ENCODE data around the gene FILIP1L.

The FILIP1L gene

DNA sequence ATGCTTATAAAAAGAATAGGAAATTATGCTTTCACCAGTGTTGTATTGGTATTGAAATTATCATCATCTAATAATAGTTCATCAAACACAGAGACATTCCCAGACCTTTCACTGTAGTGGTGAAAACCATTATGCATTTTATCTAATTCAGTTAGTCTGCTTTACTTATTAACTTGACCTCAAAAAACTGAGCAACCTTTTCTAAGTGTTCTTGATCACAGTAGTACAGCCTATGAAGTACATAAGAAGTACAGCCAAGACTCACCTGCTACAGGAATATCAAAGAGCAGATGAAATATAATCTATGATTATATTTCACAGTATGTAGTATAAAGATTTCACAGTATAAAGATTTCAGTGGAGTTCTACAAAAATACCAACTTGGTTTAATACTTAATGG, 75.2 kb downstream of the FILIP1L start:
- DNase-seq = no peak

- no peak for DNase-seq
These were observed 80.3 kb downstream of the FILIP1L start for GRCh38 chr3:100033903-100034471.

- no peak for DNase-seq
These were observed 81.1 kb downstream of the FILIP1L start for GRCh38 chr3:100033184-100033583.

DNA sequence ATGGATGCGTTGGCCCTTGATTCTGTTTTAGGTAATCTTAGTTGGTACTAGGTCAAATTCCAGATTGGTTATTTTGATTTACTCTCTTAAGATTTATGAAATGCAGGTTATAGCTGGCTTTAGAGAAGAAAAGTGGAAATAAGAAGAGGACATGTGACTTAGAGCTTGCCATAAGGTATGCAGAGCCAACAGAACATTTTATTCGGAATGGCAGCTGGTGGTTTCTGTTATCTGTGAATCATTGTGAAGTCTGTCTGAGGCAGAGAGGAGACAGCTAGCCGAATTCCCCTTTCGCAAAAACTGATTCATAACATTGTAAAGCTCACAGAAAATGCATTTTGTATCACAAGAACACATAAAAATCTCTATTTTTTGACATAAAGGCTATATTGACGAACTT, 82.1 kb downstream of the FILIP1L start:
- DNase-seq = no peak

- no peak for DNase-seq
These were observed 83.3 kb downstream of the FILIP1L start for GRCh38 chr3:100030914-100031425.

- DNase-seq = no peak
These were observed 84.0 kb downstream of the FILIP1L start for GRCh38 chr3:100030346-100030745.

GRCh38 chr3:100029689-100030088, 84.6 kb downstream of the FILIP1L start:
- DNase-seq = no peak

- no peak for DNase-seq
These were observed 85.2 kb downstream of the FILIP1L start for GRCh38 chr3:100029052-100029451.

DNA sequence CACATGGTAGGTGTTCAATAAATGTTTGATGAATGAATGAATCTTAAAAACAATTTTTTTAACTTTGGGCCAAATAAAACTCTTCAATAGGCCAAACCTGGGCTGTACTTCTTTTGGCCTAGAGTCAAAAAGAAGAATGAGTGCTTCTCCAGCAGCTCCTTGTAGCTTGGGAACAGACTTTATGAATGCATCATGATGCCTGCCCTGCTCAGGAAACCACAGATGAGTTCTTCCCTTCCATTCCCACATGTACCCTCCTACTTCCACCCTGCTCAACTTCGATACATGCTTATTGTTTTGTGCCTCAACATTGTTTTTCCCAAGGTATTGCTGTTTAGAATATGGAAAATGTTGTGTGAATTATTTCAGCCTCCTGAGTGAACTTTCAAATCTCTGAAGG, 87.0 kb downstream of the FILIP1L start:
- DNase-seq = no peak

DNA sequence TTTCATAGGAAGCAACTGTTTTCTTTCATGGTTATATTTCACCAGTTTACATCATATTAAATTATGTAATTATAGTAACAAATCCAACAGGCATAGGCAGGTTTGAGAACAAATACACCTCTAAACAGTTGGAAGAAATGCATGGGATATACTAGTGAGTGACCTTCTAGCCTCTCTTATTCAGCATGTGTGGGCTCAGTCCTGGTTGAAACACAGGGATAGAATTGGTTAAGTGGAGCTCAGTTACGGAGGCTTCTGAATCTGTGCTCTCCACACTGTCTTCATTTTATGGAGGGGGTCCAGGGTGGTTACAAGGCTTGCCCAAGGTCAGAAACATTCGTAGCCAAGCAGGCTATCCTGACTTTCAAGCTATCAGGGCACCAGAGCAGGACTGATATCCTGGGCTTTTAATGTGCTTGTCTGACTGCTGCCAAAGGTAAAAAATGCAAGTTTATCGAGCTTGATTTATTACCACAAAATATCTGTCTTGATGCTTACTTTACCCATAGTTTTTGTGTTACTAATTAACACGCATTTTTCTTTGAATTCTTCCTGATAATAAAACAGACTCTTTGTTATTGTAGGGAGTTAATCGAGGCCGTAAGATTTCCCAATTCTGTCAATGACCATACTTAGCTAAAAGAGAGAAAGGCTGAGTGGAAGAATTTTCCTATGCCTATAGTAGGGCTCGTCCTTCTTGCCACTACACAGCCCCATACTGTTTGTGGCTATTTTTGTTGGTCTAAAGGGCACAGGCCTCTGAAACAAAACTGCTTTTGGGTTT, 89.6 kb downstream of the FILIP1L start:
- DNase-seq = no peak

DNA sequence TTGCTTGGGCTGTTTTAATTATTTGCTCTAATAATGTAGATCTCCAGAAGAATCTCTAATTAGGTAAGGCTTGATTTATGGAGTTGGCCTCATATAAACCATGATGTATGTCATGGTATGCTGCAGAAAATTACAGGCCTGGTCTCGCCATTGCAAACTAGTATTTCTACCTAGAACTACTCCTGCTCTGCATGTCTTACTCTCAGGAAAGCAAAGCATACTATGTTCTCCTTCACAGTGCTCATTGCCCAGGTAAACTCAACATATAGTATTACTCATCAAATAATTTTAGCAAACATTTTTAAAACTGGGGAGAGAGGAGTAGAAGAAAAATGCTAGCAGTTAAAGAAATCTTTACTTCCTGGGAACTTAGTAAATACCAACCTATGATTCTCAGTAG, 90.7 kb downstream of the FILIP1L start:
- DNase-seq = no peak

- DNase-seq = no peak
These were observed 91.2 kb downstream of the FILIP1L start for GRCh38 chr3:100023150-100023549.

GRCh38 chr3:100022506-100022905, 91.8 kb downstream of the FILIP1L start:
- no peak for DNase-seq

DNA sequence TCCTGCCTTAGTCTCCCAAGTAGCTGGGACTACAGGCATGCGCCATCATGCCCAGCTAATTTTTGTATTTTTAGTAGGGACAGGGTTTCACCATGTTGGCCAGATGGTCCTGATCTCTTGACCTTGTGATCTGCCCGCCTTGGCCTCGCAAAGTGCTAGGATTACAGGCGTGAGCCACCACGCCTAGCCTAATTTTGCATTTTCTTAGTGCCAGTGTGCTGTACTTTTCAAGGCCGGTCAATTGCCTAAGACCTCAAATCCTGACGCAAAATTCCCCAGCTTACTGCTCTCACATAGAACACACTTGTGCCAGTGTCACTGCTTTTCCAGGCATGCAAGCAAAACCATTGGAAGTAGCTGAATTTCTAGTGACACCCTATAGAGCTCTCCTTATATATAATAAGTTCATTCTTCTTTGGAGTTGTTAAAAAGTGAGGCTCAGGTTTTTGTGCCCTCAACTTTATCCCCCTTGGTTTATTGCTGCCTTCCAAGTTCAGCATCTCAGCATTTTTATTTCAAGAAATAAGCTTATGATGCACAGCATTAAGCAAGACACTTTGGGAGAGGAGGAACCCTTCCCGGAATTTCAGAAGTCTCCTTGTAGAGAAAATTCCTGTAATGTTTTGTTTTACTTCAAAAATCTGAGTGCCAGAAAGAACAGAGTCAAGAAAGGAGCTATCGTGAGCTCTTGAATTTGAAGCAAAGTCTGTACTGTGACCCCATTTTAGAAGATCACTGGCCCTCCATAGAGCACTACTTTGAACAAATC, 93.2 kb downstream of the FILIP1L start:
- DNase-seq = no peak

DNA sequence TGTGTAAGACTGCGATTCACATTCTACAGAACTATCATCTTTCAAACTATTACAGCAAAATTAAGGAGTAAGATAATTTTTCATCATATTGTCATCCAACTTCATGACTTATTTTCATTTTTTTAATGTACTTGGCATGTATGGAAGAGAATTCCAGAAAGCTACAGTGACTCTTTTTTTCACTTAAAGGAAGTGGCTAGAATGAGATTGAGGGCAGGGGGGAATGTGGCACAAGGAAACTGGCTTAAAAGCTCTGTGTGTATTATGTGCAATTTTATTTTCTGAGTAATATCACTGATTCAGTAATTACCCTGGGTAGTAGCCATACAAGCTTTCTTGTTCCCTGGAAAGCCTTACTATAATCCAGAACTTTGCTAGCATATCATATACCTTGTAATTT, 94.6 kb downstream of the FILIP1L start:
- DNase-seq = no peak

- no peak for DNase-seq
These were observed 95.5 kb downstream of the FILIP1L start for GRCh38 chr3:100018806-100019205.

GRCh38 chr3:100010087-100010417, 104.2 kb downstream of the FILIP1L start:
- DNase-seq = no peak

DNA sequence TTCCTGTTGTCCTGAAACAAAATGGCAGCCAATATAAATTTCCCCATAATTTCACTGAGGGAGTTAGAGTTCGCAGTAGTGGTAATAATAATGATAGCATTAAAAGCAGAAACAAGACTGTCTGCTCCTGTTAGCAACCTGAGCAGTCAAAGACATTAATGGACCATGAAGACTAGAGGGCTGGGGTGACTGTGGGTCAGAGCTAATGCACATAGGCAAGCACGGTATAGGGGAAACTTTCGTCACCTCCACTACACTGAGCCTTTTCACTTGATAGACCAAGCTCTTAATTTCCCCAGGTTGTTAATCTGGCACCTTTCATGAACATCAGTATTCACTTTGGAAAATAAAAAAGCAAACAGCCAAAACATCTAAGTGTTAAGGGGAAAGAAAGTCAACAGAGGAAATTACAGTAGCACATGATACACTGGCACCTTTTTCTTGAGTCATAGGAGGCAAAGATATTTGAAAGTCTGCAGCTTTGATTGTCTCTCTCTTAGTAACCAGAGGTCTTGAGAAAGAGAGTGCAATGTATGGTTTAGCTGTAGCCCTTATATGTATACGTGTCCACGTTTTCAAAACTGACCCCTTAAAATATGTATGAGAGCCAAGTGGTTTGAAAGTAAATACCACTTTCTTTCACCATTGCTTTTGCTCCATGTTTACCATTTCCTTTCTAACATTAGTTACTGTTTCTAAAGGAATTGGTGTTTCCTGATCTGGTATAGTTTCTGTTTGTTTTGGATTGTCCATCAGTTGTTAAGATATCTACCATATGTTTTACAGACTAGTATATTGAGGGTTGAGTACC, 104.8 kb downstream of the FILIP1L start:
- DNase-seq = no peak

DNA sequence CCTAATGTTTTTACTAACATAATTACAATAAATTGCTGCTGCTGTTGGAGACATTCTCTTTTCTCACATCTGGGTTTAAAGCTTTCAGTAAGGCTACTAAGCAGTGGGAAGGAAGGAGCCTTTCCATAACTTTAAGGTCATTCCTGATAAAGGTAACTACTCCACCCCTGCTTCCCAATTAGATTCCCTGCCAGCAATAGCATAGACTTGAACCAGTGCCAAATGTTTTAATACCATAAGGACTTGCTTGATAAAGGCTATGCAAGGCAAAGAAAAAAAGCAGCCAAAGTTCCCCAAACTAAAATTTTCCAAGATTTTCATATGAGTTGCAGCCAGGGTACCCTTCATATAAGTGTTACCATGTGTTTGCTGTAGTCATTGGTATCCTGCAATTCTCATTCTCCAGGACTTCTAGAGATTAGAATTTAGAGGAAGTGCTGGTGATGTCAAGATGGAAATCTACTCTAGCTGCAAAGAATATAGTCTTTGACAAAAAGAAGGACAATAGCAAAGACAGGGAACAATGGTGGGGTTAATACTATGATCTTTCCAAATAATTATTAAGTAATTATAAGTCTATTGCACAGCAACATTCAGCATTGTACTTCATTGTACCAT, 106.1 kb downstream of the FILIP1L start:
- DNase-seq = no peak

- no peak for DNase-seq
These were observed 107.0 kb downstream of the FILIP1L start for GRCh38 chr3:100007313-100007712.

DNA sequence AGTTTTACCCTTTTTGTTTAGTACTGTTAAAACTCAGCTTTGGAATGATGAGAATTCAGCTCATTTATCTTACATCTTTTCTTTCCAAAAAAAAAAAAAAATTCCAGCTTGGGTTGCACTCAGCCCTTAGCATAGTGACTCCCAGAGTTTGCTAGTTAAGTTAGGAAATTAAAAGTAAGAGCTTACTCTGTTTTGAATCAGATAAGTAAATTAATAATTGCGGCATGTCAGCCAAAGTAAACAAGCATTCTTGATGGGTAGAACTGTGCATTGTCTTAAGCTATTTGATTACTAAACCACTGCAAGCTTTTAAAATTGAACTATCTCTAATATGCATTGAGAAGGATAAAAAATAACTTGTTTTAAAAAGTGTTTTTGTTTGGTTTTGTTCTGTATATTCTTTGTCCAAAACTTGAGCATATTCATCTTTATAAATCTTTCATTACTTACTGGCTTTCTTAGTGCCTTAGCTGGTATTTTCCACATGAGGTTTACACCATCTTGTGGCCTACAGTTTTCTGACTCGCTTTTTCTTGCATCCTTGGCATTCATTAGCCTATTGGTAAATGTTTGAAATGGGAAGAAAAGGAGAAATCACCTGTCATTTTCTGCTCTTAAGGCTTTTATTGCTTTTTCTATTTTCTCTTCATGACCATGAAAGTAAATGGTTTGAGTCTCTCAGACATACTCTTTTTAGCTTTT, 107.6 kb downstream of the FILIP1L start:
- DNase-seq = no peak
